GM19468 (cell line): ENCODE data around the gene EPPIN.
"Not testable (repeated sequence)": the region's sequence is repeated elsewhere in the genome, so short reads cannot be mapped to it uniquely, and the experiment has no call there.

Experiments used
- ATAC-seq: cut with Tn5 transposase; IDR thresholded peaks from one replicate; pipeline ENCODE4 v1.9.1; 2021; ENCODE audit warnings: mild to moderate bottlenecking, moderate library complexity, moderate number of reproducible peaks; ENCODE audit not compliant: unreplicated experiment; ENCODE audit errors: extremely low read depth

The EPPIN gene

DNA sequence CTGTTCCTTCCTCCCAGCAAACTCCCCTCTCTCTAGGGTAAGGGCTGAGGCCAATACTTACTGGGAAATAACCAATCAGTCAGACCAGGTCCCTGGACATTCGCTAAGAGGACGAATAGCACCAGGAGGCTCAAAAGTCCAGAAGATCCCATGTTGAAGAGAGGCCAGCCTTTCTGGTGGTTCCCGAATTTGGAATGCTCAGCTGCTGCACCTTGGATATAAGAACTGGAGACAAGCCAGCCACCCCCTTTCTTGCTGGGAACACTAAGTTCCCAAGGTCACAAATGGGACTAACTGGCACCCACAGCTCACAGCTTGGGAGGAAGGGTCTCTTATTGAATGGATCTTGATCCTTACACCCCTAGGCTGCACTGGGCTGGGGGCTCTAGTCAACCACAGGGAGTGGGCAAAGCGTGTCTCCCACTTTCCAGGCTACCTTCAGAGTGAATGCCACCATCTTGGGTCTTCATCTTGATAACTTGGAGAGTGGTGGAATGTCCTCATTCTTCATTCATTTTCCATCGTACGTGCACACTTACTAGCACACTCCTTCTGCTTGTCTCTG lies at the start of gene EPPIN:
TSS of gene EPPIN (minus strand) at position 196 of the 565 bp plus-strand sequence. CDS start at position 152, 44 bp downstream.
- ATAC-seq, result no peak

- ATAC-seq, result no peak
Measured at GRCh38 chr20:45595235-45595634, 48.0 kb upstream of the EPPIN start.

DNA sequence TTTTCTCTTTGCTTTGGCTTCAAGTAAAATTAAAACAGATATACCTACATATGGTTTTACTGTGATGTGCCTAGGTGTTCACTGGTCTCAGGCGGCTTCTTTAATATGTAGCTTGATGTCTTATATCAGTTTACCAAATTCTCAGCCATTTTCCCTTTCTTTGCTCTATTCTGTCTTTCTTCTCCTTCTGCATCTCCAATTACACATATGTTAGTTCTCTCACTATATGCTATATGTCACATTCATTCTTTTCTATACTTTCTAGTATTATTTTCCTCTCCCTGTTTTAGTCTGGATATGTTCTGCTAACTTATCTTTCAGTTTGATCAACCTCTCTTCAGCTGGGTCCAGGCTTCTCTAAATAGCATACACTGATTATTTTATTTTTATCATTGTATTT lies 46.3 kb upstream of the EPPIN start:
- ATAC-seq, result no peak

DNA sequence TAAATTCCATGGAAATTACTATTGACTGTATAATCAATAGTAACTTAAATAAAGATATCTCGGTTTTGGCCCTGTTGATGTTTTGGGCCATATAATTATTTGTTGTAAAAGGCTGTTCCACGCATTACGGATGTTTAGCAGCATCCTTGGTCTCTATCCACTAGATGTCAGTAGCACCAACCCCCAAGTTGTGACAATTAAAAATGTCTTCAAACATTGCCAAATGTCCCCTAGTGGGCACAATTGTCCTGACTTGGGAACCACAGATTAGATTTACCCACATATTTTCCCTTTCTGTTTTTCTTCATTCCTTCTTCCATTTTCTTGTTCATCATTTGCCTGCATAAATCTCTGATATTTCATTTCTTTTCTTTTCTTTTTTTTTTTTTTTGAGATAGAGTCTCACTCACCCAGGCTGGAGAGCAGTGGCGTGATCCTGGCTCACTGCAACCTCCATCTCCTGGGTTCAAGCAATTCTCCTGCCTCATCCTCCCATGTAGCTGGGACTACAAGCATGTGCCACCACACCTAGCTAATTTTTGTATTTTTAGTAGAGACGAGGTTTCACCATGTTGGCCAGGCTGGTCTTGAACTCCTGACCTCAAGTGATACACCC lies 45.5 kb upstream of the EPPIN start:
- ATAC-seq, result no peak

DNA sequence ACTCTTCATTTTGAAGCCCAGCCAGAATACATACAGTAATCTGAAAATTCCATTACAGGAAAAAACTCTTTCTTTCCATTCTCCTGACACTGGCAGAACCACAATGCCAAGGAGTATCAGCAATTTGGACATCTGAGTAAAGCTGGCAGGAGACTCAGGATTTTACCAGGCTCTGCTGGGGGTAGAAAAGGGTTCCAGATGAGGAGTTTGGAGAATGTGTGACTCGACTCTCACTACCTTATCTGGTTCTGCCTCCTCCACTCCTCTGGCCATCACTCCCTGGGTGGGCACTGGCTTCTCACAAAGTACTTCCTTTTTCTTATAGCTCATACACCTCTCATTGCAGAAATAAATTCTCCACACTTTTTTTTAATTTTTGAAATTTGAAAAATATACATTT lies 42.5 kb upstream of the EPPIN start:
- ATAC-seq, result no peak

DNA sequence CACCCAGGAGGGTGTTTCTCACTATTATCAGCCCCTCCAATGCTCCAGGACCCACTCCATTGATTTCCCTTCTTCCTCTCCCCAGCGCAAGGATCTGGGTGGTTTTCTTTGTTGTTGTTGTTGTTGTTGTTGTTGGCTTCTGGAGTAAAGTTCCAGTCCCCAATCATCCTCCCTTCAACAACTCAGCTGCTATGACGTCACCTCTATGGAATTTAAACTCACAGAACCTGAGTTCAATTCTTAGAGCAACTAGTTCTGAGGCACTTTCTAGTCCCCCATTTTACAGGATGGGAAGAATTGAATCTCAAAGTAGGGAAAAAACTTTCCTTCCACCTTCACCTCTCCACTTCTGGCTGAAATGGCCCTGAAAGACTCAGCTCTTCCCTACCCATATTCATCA lies 41.6 kb upstream of the EPPIN start:
- ATAC-seq, result no peak

GRCh38 chr20:45585986-45586385 lies 38.8 kb upstream of the EPPIN start:
- not testable (repeated sequence) for ATAC-seq

GRCh38 chr20:45584294-45584693 lies 37.1 kb upstream of the EPPIN start:
- not testable (repeated sequence) for ATAC-seq

- ATAC-seq, result no peak
Measured at GRCh38 chr20:45583502-45583901, 36.3 kb upstream of the EPPIN start.

- ATAC-seq, result no peak
Measured at GRCh38 chr20:45581702-45582101, 34.5 kb upstream of the EPPIN start.

DNA sequence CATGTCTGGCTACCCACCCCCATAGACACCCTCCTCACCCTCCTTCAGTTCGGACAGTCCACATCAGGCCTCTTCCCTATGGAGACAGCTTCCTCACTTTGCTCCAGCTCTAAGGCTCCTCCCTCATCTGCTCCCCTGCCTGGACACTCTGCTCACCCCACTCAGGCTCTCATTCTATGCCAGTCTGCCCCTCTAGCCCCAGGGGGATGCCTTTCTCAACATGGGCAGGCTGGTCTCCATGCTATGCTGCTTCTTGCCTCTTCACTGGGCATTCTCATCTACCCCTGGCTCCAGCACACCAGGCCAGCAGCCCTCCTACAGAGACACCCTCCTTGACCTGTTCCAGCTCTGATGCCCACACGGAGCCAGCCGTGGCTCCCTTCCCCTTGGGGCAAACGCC lies 32.0 kb upstream of the EPPIN start, which contains the start of gene WFDC8:
TSS of gene WFDC8 (minus strand) at position 101 of the 400 bp plus-strand sequence. CDS start at position 64, 37 bp downstream.
- ATAC-seq, result no peak

DNA sequence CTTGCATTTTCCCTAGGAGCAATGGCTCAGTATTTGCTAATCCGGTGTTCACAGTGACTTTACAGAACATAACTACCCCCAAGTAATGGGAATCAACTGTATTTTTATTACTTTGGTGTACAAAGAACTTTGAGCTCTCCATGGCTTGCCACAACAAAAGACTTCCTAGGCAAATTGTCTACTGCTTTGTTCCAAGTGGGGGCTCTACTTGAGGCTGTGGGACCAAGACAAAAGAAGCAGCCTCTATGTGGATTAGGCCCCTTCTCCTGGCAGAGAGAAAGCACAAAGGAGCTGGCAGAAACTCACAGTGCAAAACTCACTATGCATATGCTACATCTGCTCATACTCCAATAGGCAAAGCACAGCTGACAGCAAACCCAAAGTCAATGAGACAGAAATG lies 31.0 kb upstream of the EPPIN start:
- ATAC-seq, result no peak

DNA sequence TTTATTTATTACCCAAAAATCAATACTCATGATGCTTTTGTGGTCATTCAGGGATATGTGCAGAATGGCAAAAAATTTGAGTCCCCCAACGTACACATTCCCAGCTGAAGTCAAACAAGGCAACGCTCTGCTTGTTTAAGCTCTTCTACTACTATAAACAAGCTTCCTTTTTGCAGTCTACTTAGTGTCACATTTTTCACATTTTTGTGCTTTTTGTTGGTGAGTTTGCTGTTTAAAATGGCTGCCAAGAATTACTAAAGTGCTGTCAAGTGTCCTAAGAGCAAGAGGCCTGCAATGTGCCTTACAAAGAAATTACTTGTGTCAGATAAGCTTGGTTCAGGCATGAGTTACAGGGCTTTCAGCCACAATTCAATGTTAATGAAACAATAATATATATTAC lies 29.8 kb upstream of the EPPIN start:
- ATAC-seq, result no peak

GRCh38 chr20:45575931-45576330 lies 28.7 kb upstream of the EPPIN start:
- no peak for ATAC-seq

DNA sequence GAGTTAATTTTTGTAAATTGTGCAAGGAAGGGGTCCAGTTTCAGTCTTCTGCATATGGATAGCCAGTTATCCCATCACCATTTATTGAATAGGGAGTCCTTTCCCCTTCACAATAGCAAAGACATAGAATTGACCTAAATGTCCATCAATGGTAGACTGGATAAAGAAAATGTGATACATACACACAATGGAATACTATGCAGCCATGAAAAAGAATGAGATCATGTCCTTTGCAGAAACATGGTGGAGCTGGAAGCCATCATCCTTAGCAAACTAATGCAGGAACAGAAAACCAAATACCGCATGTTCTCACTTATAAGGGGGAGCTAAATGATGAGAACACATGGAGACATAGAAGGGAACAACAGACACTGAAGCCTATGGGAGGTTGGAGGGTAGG lies 22.4 kb upstream of the EPPIN start:
- ATAC-seq, result not testable (repeated sequence)

GRCh38 chr20:45564760-45565276 lies 17.6 kb upstream of the EPPIN start:
- ATAC-seq, result no peak

GRCh38 chr20:45555198-45555597 lies 8.0 kb upstream of the EPPIN start:
- ATAC-seq, result no peak

- ATAC-seq, result no peak
Measured at GRCh38 chr20:45552456-45552855, 5.3 kb upstream of the EPPIN start.

DNA sequence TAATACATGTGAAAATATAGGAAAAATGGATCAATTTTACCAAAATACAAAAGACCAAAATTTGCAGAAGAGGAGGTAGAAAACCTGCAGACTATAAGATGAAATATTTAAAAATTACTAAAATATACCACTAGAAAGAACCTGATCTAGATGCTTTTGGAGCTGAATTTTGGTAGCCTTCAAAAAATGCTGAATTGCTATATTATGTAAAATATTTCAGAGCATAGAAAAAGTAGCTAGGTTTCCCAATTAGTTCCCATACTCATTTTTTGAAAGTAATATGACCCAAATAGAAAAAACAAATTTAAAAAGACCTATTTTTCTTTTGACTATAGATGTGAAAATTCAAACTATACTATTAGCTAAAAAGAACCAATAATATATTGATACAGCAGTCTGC lies 3.6 kb upstream of the EPPIN start:
- ATAC-seq, result no peak

- ATAC-seq, result no peak
Measured at GRCh38 chr20:45548410-45548809, 1.2 kb upstream of the EPPIN start.

DNA sequence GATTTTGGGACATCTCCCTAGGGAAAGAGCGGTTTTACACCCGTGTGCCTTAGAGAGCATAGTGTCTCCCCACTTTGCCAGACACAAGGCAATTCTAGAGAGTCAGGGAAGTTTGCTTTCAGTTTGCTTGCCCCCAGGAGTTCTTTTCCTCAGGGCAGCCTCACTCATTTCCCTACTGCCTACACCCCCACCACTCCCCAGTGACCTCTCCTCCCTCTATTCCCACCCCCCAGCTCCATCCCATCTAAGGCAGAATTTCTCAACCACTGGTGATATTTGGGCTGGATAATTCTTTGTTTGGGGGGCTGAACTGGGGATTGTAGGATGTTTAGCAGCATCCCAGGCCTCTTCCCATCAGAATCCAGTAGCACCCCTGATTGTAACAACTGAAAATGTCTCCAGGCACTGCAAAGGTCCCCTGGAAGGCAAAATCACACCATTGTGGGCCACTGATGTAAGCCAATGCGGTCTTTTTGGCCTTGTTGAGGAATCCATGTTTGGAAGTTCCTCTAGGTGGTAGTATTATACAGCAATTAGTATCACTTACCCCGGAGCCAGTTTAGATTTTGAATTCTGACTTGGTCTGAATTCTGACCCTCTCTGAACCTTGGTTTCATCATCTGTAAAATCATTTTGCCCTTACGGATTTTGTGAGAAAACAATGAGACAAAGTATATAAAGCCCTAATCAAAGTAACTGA lies 1.3 kb downstream of the EPPIN start:
- ATAC-seq, result no peak
